Stimulated activated naive B cell treated with anti-CD40 and anti-IgM and Interleukin-4, amounts not matched to agents 10 μg/mL and 1 μg/mL and 100 μg/mL, for 72 hours (primary cell): ENCODE results near the gene HLA-DQB1.
"Not testable (repeated sequence)": the region's sequence is repeated elsewhere in the genome, so short reads cannot be mapped to it uniquely, and the experiment has no call there.

Source experiments
- ATAC-seq, 2 donors: fragments of 150-1000 bp; cut with Tn5 transposase; replicated peaks; 2 replicates each; pipeline ENCODE4 v1.10.0; 2021; ENCODE audit warnings: moderate library complexity in 1 of 2
- DNase-seq: peaks from one replicate; pipeline ENCODE4 v3.0.0; 2021
- H3K27ac Mint-ChIP-seq: one replicate; pipeline ENCODE4 v1.8.0; 2022; ENCODE audit warnings: mild to moderate bottlenecking, mixed read lengths
- H3K27me3 Mint-ChIP-seq, 2 donors: one replicate each; pipeline ENCODE4 v1.8.0; 2022; ENCODE audit warnings: mixed read lengths in 2 of 2
- H3K36me3 Mint-ChIP-seq, 2 donors: one replicate each; pipeline ENCODE4 v1.8.0; 2022; ENCODE audit warnings: mixed read lengths in 2 of 2, mild to moderate bottlenecking in 1 of 2
- H3K4me1 Mint-ChIP-seq, 2 donors: one replicate each; pipeline ENCODE4 v1.8.0; 2022; ENCODE audit warnings: mixed read lengths in 2 of 2, mild to moderate bottlenecking in 1 of 2
- H3K4me3 Mint-ChIP-seq, 2 donors: one replicate each; pipeline ENCODE4 v1.8.0; 2022; ENCODE audit warnings: mild to moderate bottlenecking in 2 of 2, mixed read lengths in 2 of 2, moderate library complexity in 1 of 2
- H3K9me3 Mint-ChIP-seq, 2 donors: one replicate each; pipeline ENCODE4 v1.8.0; 2022; ENCODE audit warnings: mixed read lengths in 2 of 2, mild to moderate bottlenecking in 1 of 2

The HLA-DQB1 gene

GRCh38 chr6:32674123-32674522, 7.7 kb upstream of the HLA-DQB1 start:
- peaks cover 7 to 18% of the 10 kb centered on the region in 2 donors for H3K36me3 Mint-ChIP-seq
- H3K27ac Mint-ChIP-seq, ATAC-seq, DNase-seq, H3K9me3 Mint-ChIP-seq, H3K4me3 Mint-ChIP-seq, H3K27me3 Mint-ChIP-seq: not testable (repeated sequence)
- H3K4me1 Mint-ChIP-seq: peaks cover 16 to 19% of the 10 kb centered on the region in 2 donors

- H3K9me3 Mint-ChIP-seq, H3K27me3 Mint-ChIP-seq, DNase-seq, ATAC-seq, H3K4me3 Mint-ChIP-seq, H3K36me3 Mint-ChIP-seq: not testable (repeated sequence)
- Mint-ChIP-seq H3K27ac (peak overlapping the region; percentile 68), H3K4me1 (peaks cover 31 to 38% of the 10 kb centered on the region in 2 donors)
Observed at GRCh38 chr6:32671908-32672307, 5.5 kb upstream of the HLA-DQB1 start.

DNA sequence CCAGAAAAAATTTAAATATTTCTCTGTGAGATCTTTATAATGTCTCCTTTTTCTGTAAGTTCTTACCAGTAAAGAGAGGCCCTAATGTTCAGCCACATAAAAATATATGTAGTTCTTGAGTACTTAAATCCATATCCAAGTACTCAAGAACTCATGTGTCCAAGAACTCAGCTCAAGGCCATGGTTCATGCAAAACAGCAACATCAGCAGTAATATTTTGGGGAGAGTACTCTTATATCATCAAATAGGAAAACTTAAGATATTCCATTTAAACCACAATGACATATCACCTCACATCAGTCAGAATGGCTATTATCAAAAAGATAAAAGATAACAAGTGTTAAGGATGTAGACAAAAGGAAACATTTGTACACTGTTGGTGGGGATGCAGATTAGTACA, 3.4 kb upstream of the HLA-DQB1 start:
- H3K27ac Mint-ChIP-seq: peak overlapping the region; percentile 100
- peaks cover 3 to 8% of the 10 kb centered on the region in 2 donors for H3K9me3 Mint-ChIP-seq
- DNase-seq (no peak), ATAC-seq (no peak)
- peak overlapping the region in 1 of 2 donors; percentile 50 for H3K4me3 Mint-ChIP-seq
- H3K4me1 Mint-ChIP-seq: peaks cover 34 to 59% of the 10 kb centered on the region in 2 donors
- no peaks in the 10 kb centered on the region for H3K27me3 Mint-ChIP-seq
- peaks cover 16 to 29% of the 10 kb centered on the region in 2 donors for H3K36me3 Mint-ChIP-seq

GRCh38 chr6:32669240-32669639, 2.8 kb upstream of the HLA-DQB1 start:
- Mint-ChIP-seq H3K4me3 (no peak overlapping the region), H3K27ac (peak overlapping the region; percentile 100)
- DNase-seq: no peak

DNA sequence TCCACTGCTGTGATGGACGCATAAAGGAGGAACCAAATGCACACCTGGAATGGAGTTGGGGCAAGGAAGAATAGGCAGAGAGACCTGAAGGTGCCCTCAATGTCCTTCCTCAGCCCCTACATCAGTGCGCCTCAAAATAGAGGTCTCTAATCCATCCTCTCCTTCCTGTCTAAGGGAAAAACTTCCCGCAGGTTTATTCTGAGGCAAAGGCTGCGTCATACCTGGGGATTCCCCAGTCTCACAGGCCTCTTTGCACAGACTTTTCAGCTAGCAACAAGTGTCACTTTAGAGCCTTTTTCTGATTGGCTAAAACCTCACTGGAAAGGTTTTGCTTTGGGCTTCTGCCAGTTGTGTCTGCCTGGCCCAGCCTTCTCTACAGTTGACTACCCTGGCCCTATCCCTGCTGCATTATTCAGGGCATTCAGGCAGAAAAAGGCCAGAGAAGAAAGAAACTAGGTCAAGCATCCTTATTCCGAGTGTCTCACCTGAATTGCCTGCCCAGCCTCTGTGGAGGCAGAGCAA, 1.8 kb upstream of the HLA-DQB1 start:
- Mint-ChIP-seq H3K36me3 (peaks cover 30 to 42% of the 10 kb centered on the region in 2 donors), H3K9me3 (peaks cover 3 to 5% of the 10 kb centered on the region in 2 donors), H3K4me3 (peak overlapping the region; percentile 78 to 92), H3K27me3 (no peaks in the 10 kb centered on the region), H3K27ac (peak overlapping the region; percentile 100), H3K4me1 (peaks cover 37 to 75% of the 10 kb centered on the region in 2 donors)
- peak; percentile 77 to 82 for ATAC-seq
- DNase-seq: peak; percentile 79

More at GRCh38 chr6:32669240-32669639, 2.8 kb upstream of the HLA-DQB1 start:
- H3K27me3 Mint-ChIP-seq: no peaks in the 10 kb centered on the region
- ATAC-seq: no peak
- peaks cover 22 to 36% of the 10 kb centered on the region in 2 donors for H3K36me3 Mint-ChIP-seq
- H3K9me3 Mint-ChIP-seq: peaks cover 3 to 8% of the 10 kb centered on the region in 2 donors
- peaks cover 37 to 65% of the 10 kb centered on the region in 2 donors for H3K4me1 Mint-ChIP-seq

DNA sequence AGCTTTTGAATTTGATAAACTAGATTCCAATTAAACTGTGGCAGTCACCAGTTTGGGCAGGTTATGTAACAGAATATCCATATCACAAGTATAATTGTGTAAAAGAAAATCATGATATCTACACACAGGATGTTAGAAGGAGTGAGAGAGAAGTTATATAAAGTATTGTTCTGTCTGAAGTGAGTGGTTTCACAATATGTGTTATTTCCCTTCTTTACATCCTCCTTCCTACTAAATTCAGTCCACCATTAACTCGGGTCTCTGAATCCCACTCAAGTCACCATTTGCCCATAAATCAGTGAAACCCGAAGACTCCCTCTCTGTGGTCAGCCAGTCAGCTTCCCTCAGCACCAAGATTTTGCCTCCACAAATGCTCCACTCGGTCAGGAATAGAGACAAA, 796 bp downstream of the HLA-DQB1 start:
- Mint-ChIP-seq H3K4me3 (peak overlapping the region; percentile 89 to 92), H3K9me3 (no peaks in the 10 kb centered on the region), H3K36me3 (peaks cover 46 to 62% of the 10 kb centered on the region in 2 donors), H3K27ac (peak overlapping the region; percentile 100), H3K4me1 (peaks cover 53 to 94% of the 10 kb centered on the region in 2 donors), H3K27me3 (no peaks in the 10 kb centered on the region)
- no peak for DNase-seq
- ATAC-seq: no peak

DNA sequence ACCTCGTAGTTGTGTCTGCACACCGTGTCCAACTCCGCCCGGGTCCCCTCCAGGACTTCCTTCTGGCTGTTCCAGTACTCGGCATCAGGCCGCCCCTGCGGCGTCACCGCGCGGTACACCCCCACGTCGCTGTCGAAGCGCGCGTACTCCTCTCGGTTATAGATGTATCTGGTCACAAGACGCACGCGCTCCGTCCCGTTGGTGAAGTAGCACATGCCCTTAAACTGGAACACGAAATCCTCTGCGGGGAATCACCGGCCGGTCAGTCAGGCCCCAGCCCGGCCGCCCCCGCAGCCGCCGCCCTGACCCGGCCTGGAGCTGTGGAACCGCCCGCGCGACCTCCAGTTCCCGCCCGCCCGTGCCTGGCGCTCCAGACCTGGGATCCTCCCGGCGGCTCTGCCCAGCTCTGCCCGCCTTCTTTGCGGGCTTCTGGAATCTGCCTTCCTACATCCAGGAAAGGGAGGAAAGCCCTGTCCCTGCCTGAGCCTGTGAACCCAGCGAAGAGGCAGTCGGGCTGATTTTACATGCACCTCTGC, 1.6 kb downstream of the HLA-DQB1 start:
- Mint-ChIP-seq H3K27me3 (no peaks in the 10 kb centered on the region), H3K36me3 (peaks cover 52 to 69% of the 10 kb centered on the region in 2 donors), H3K4me1 (peaks cover 57 to 96% of the 10 kb centered on the region in 2 donors), H3K4me3 (peak overlapping the region; percentile 89 to 92), H3K27ac (peak overlapping the region; percentile 100), H3K9me3 (no peaks in the 10 kb centered on the region)
- peak; percentile 66 for DNase-seq
- peak; percentile 34 to 43 for ATAC-seq

DNA sequence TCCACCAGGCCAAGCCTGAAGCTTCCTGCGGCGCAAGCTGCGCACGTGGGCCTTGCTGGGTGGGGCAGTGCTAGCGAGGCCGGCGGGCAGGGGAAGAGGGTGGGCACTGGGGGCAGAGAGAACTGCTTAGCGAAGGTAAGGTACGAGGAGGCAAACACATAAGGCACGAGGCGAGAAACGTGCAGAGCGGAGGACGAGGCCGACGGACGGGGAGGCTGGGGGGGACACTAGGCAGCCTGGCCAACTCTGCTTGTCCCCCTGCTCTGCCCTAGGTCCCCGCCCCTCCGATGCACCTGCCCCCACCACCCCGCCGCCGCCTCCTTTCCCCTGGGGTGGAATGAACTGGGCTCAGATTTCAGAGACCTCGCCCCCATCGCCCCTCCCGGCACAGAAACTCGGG, 2.1 kb downstream of the HLA-DQB1 start:
- H3K36me3 Mint-ChIP-seq: peaks cover 55 to 74% of the 10 kb centered on the region in 2 donors
- H3K4me3 Mint-ChIP-seq: peak overlapping the region; percentile 89 to 92
- DNase-seq (no peak), ATAC-seq (no peak)
- H3K4me1 Mint-ChIP-seq: peaks cover 60 to 94% of the 10 kb centered on the region in 2 donors
- no peaks in the 10 kb centered on the region for H3K27me3 Mint-ChIP-seq
- H3K9me3 Mint-ChIP-seq: no peaks in the 10 kb centered on the region
- H3K27ac Mint-ChIP-seq: peak overlapping the region; percentile 100

DNA sequence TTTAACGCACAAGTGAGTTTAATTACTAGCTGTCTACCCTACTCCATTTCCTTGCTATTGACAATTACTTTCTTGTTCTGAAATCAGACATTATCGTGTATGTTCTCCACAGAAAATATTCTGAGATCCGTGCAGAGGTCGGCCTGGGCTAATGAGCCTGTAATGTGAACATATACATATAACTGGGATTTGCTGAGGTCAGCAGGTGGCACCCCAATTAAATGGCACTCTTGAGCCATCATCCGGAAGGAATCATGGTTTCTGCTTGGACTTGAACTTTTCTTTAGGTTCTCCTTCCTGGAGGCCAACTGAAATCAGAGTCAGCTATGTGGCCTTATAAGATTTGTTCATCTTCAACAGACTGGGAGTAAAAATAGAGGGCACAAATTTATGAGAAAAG, 3.6 kb downstream of the HLA-DQB1 start:
- ATAC-seq (no peak), DNase-seq (no peak)
- peak overlapping the region; percentile 100 for H3K27ac Mint-ChIP-seq
- H3K9me3 Mint-ChIP-seq: no peaks in the 10 kb centered on the region
- H3K4me1 Mint-ChIP-seq: peaks cover 58 to 95% of the 10 kb centered on the region in 2 donors
- peaks cover 67 to 88% of the 10 kb centered on the region in 2 donors for H3K36me3 Mint-ChIP-seq
- peak overlapping the region; percentile 69 to 80 for H3K4me3 Mint-ChIP-seq
- no peaks in the 10 kb centered on the region for H3K27me3 Mint-ChIP-seq

DNA sequence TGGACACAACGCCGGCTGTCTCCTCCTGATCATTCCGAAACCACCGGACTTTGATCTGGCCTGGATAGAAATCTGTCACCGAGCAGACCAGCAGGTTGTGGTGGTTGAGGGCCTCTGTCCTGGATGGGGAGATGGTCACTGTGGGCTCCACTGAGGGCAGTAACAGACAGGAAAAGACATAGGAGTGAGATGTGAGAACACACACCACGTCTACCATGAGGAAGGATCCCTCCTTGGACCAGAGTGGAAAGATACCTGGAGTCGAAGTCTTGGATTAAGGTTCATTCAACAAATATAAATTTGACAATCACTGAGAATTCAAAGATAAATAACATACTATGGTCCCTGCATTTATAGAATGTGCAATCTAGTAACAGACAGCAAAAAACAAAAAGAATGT, 4.4 kb downstream of the HLA-DQB1 start:
- peaks cover 55 to 90% of the 10 kb centered on the region in 2 donors for H3K4me1 Mint-ChIP-seq
- DNase-seq (no peak), ATAC-seq (no peak)
- H3K36me3 Mint-ChIP-seq: peaks cover 71 to 92% of the 10 kb centered on the region in 2 donors
- peak overlapping the region; percentile 43 to 76 for H3K4me3 Mint-ChIP-seq
- H3K9me3 Mint-ChIP-seq: no peaks in the 10 kb centered on the region
- H3K27me3 Mint-ChIP-seq: no peaks in the 10 kb centered on the region
- H3K27ac Mint-ChIP-seq: peak overlapping the region; percentile 94

DNA sequence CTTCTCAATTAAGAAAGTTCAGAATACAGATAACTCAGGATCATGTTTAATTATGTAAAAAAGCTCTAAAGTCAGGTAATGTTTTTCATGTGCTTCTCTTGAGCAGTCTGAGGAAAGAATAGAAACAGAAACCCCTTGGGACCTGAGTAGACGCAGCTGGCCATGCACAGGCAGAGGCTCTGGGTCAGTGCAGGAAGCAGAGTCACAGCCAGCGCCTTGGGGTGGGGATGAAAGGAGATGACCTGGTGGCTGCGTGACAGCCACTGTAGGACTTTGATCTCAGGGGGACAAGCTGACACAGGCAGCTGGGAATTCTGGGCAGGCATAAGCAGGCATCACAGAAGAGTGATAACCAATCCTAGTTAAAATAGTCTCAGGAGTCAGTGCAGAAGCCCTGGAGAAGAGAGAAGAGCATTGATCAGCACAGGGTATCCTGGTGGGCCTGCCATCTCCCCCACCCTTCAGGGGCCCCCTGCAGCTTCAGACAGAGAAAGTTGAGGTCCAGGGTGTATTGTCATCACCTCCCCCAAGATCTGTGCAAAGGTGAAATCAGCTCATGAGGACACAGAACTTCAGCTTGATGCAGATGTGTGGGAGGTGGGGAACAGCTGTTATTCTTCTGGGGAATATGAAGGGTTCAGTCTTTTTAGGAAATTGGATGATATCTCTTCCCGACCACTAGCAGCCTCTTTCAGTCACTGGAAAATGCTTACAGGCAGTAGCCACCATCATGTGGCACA, 6.4 kb downstream of the HLA-DQB1 start:
- peak; percentile 34 to 52 for ATAC-seq
- Mint-ChIP-seq H3K4me1 (peaks cover 60 to 80% of the 10 kb centered on the region in 2 donors), H3K36me3 (peaks cover 73 to 91% of the 10 kb centered on the region in 2 donors), H3K4me3 (peak overlapping the region; percentile 66 to 76), H3K9me3 (peaks cover 0 to 3% of the 10 kb centered on the region in 2 donors), H3K27ac (peak overlapping the region; percentile 94), H3K27me3 (no peaks in the 10 kb centered on the region)
- no peak for DNase-seq

- ATAC-seq (peak; percentile 17 to 24), DNase-seq (no peak)
- Mint-ChIP-seq H3K9me3 (peaks cover 0 to 5% of the 10 kb centered on the region in 2 donors), H3K36me3 (peaks cover 66 to 81% of the 10 kb centered on the region in 2 donors), H3K4me3 (peak overlapping the region in 1 of 2 donors; percentile 21), H3K27me3 (no peaks in the 10 kb centered on the region), H3K27ac (peak overlapping the region; percentile 9), H3K4me1 (peaks cover 59 to 70% of the 10 kb centered on the region in 2 donors)
Observed at GRCh38 chr6:32658268-32658897, 8.1 kb downstream of the HLA-DQB1 start.

DNA sequence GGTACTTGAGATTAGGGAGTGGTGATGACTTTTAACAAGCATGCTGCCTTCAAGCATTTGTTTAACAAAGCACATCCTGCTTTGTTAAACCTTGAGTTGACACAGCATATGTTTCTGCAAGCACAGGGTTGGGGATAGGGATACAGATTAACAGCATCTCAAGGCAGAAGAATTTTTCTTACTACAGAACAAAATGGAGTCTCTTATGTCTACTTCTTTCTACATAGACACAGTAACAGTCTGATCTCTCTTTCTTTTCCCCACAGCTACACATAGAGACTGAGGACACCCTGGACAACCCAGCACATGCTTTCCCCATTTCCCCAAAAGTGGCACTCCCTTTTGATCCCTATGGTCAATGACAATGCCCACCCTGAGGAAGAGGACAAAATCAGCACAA, 8.6 kb downstream of the HLA-DQB1 start:
- Mint-ChIP-seq H3K4me1 (peaks cover 55 to 65% of the 10 kb centered on the region in 2 donors), H3K36me3 (peaks cover 62 to 77% of the 10 kb centered on the region in 2 donors), H3K4me3 (peak overlapping the region in 1 of 2 donors; percentile 21), H3K27ac (peak overlapping the region; percentile 9)
- not testable (repeated sequence) for H3K27me3 Mint-ChIP-seq, H3K9me3 Mint-ChIP-seq, ATAC-seq, DNase-seq

- Mint-ChIP-seq H3K4me1 (peaks cover 54 to 60% of the 10 kb centered on the region in 2 donors), H3K27ac (peak overlapping the region; percentile 87), H3K4me3 (peak overlapping the region in 1 of 2 donors; percentile 39), H3K36me3 (peaks cover 61 to 77% of the 10 kb centered on the region in 2 donors)
- not testable (repeated sequence) for ATAC-seq, H3K9me3 Mint-ChIP-seq, H3K27me3 Mint-ChIP-seq, DNase-seq
Observed at GRCh38 chr6:32657329-32657728, 9.1 kb downstream of the HLA-DQB1 start.
